ENCODE data around the gene COG1. TPM values are rescaled to one million over a fixed set of nuclear protein-coding genes. Genes with fewer than 3 reads are reported as not detected.

The COG1 gene
- total RNA-seq, 1 donor from 2014 or later = 11.7 TPM

DNA sequence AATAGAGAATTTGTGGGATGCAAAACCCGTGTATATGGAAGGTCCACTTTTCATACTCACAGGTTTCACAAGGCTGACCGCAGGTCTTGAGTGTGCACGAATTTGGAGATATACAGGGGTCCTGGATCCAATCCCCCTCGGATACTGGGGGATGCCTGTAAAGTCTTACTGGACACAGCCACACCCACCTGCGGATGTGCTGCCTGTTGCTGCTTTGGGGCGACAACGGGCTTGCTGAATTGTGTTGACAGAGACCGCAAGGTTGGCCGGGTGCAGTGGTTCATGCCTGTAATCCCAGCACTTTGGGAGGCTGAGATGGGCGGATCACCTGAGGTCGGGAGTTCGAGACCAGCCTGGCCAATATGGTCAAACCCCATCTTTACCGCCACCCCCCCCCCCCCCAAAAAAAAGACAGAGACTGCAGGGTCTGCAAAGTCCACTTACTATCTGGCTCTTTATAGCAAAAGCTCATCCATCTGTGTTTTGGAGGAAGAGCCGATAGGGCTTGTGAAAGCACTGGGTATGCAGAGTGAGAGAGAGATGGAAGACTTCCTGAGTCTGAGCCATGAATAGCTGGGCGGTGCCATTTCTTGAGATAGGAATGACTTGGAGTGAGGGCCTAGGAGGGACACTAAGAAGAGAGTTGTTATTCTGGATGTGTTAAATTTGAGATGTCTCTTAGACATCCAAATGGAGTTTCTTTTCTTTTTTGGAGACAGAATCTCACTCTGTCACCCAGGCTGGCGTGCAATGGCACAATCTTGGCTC lies 6.4 kb upstream of the COG1 start:
- Mint-ChIP-seq H3K4me1 (peaks cover 9% of the 10 kb centered on the region), H3K27me3 (ENCODE audit: insufficient read depth, low read depth) (peaks cover 6% of the 10 kb centered on the region), H3K27ac (no peak overlapping the region), H3K9me3 (no peaks in the 10 kb centered on the region), H3K36me3 (no peaks in the 10 kb centered on the region), H3K4me3 (no peak overlapping the region)
- Histone ChIP-seq H3K27ac (no peak overlapping the region), H3F3A (ENCODE audit: low read depth) (no peaks in the 10 kb centered on the region), H4K20me1 (ENCODE audit: low read depth) (peaks cover 7% of the 10 kb centered on the region), H3K4me2 (no peak overlapping the region), H3K36me3 (no peaks in the 10 kb centered on the region), H3K27me3 (no peaks in the 10 kb centered on the region), H3K79me2 (ENCODE audit: low read depth) (peaks cover 7% of the 10 kb centered on the region), H3K9ac (no peak overlapping the region), H3K9me3 (ENCODE audit: low read depth) (no peaks in the 10 kb centered on the region), H2AFZ (replicated peaks) (no peak overlapping the region), H3K4me3 (no peak overlapping the region), H3K4me1 (no peaks in the 10 kb centered on the region)
- DNase-seq (ENCODE audit: low spot score) = no peak
- TF ChIP-seq, protein P1, sequence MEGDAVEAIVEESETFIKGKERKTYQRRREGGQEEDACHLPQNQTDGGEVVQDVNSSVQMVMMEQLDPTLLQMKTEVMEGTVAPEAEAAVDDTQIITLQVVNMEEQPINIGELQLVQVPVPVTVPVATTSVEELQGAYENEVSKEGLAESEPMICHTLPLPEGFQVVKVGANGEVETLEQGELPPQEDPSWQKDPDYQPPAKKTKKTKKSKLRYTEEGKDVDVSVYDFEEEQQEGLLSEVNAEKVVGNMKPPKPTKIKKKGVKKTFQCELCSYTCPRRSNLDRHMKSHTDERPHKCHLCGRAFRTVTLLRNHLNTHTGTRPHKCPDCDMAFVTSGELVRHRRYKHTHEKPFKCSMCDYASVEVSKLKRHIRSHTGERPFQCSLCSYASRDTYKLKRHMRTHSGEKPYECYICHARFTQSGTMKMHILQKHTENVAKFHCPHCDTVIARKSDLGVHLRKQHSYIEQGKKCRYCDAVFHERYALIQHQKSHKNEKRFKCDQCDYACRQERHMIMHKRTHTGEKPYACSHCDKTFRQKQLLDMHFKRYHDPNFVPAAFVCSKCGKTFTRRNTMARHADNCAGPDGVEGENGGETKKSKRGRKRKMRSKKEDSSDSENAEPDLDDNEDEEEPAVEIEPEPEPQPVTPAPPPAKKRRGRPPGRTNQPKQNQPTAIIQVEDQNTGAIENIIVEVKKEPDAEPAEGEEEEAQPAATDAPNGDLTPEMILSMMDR (IDR thresholded peaks at IDR 0.05) = no peak
- no peak for TF ChIP-seq EZH2 (IDR thresholded peaks at IDR 0.05)
- TF ChIP-seq EZH2phosphoT487 (IDR thresholded peaks at IDR 0.05) = no peak

GRCh38 chr17:73187203-73187769 lies 5.6 kb upstream of the COG1 start:
- H3F3A ChIP-seq (ENCODE audit: low read depth) = peaks cover 8% of the 10 kb centered on the region
- no peak for TF ChIP-seq EZH2 (IDR thresholded peaks at IDR 0.05)
- TF ChIP-seq EZH2phosphoT487 (IDR thresholded peaks at IDR 0.05) = no peak
- TF ChIP-seq, protein P1 (IDR thresholded peaks at IDR 0.05) = no peak
- no peaks in the 10 kb centered on the region for H3K27me3 ChIP-seq
- no peak overlapping the region for H3K4me3 ChIP-seq
- H3K27ac ChIP-seq = no peak overlapping the region
- no peaks in the 10 kb centered on the region for H3K9me3 Mint-ChIP-seq
- peaks cover 7% of the 10 kb centered on the region for H3K27me3 Mint-ChIP-seq (ENCODE audit: insufficient read depth, low read depth)
- no peaks in the 10 kb centered on the region for H3K36me3 Mint-ChIP-seq
- no peak overlapping the region for H2AFZ ChIP-seq (replicated peaks)
- peaks cover 7% of the 10 kb centered on the region for H3K79me2 ChIP-seq (ENCODE audit: low read depth)
- no peak overlapping the region for H3K4me2 ChIP-seq
- peaks cover 7% of the 10 kb centered on the region for H4K20me1 ChIP-seq (ENCODE audit: low read depth)
- H3K4me1 Mint-ChIP-seq = peaks cover 11% of the 10 kb centered on the region
- no peak for DNase-seq (ENCODE audit: low spot score)
- H3K4me1 ChIP-seq = no peaks in the 10 kb centered on the region
- H3K27ac Mint-ChIP-seq = no peak overlapping the region
- H3K9ac ChIP-seq = no peak overlapping the region
- no peaks in the 10 kb centered on the region for H3K9me3 ChIP-seq (ENCODE audit: low read depth)
- H3K4me3 Mint-ChIP-seq = no peak overlapping the region
- no peaks in the 10 kb centered on the region for H3K36me3 ChIP-seq

- no peak overlapping the region for H3K27ac Mint-ChIP-seq
- peaks cover 6% of the 10 kb centered on the region for H3K27me3 Mint-ChIP-seq (ENCODE audit: insufficient read depth, low read depth)
- no peak overlapping the region for H3K4me3 Mint-ChIP-seq
- peaks cover 7% of the 10 kb centered on the region for H4K20me1 ChIP-seq (ENCODE audit: low read depth)
- H3K4me1 Mint-ChIP-seq = peaks cover 11% of the 10 kb centered on the region
- no peak overlapping the region for H3K9ac ChIP-seq
- H3K9me3 ChIP-seq (ENCODE audit: low read depth) = no peaks in the 10 kb centered on the region
- DNase-seq (ENCODE audit: low spot score) = no peak
- H3K36me3 Mint-ChIP-seq = no peaks in the 10 kb centered on the region
- TF ChIP-seq, protein P1 (IDR thresholded peaks at IDR 0.05) = no peak
- TF ChIP-seq EZH2 (IDR thresholded peaks at IDR 0.05) (no peak), EZH2phosphoT487 (IDR thresholded peaks at IDR 0.05) (no peak)
- no peaks in the 10 kb centered on the region for H3K27me3 ChIP-seq
- no peak overlapping the region for H3K4me3 ChIP-seq
- peaks cover 12% of the 10 kb centered on the region for H3F3A ChIP-seq (ENCODE audit: low read depth)
- H2AFZ ChIP-seq (replicated peaks) = no peak overlapping the region
- no peaks in the 10 kb centered on the region for H3K9me3 Mint-ChIP-seq
- H3K27ac ChIP-seq = no peak overlapping the region
- H3K36me3 ChIP-seq = no peaks in the 10 kb centered on the region
- no peak overlapping the region for H3K4me2 ChIP-seq
- no peaks in the 10 kb centered on the region for H3K4me1 ChIP-seq
- H3K79me2 ChIP-seq (ENCODE audit: low read depth) = peaks cover 7% of the 10 kb centered on the region
Measured at GRCh38 chr17:73188011-73188410, 4.8 kb upstream of the COG1 start.
